ENCODE measurements around the gene MS4A10. TPM values are rescaled to one million over a fixed set of nuclear protein-coding genes. Genes with fewer than 3 reads are reported as not detected.

MS4A10 gene
- polyA plus RNA-seq, 1 donor from 2014 or later = not detected

DNA sequence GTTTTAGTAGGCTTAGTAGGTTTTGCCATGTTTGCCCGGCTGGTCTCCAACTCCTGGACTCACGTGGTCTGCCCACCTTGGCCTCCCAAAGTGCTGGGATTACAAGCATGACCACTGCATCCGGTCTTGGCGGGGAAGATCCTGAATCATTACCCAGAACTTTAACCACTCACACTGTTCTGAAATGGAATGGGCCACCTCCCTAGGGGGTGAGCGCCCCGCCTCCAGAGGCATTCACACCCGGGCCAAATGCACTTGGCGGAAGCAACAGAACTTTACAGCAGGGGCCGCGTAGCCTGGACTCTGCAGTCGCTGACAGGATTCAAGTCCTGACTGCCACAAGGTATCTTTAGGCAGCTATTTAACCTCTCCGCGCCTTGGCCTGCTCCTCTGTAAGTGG is 62.1 kb downstream of the MS4A10 start:
- Histone ChIP-seq H3K9ac (ENCODE audit: low read length) (no peak overlapping the region), H3F3A (ENCODE audit: insufficient read depth, low read length, poor library complexity, severe bottlenecking) (no peaks in the 10 kb centered on the region), H3K27me3 (ENCODE audit: insufficient read depth, low read depth, low read length) (no peaks in the 10 kb centered on the region), H2AFZ (ENCODE audit: low read depth, low read length) (no peak overlapping the region), H3K4me2 (ENCODE audit: low read length) (no peak overlapping the region), H3K4me3 (ENCODE audit: low read length) (no peak overlapping the region), H4K20me1 (ENCODE audit: insufficient read depth) (no peaks in the 10 kb centered on the region), H3K79me2 (replicated peaks; ENCODE audit: insufficient read depth, low read length) (peaks cover 3% of the 10 kb centered on the region), H3K27ac (ENCODE audit: low read length) (no peak overlapping the region), H3K36me3 (ENCODE audit: insufficient read depth, low read length) (no peaks in the 10 kb centered on the region), H3K9me2 (ENCODE audit: insufficient read depth, low read length) (no peaks in the 10 kb centered on the region), H3K9me3 (ENCODE audit: low read length) (no peaks in the 10 kb centered on the region)
- TF ChIP-seq EP300 (conservative IDR thresholded peaks at IDR 0.05; ENCODE audit: poor library complexity, severe bottlenecking) = no peak
- TF ChIP-seq SMC3 (conservative IDR thresholded peaks at IDR 0.05; ENCODE audit: poor library complexity) = no peak
- no peak for TF ChIP-seq RAD21 (conservative IDR thresholded peaks at IDR 0.05)
- TF ChIP-seq POLR2AphosphoS5 (IDR thresholded peaks at IDR 0.05) = no peak
- TF ChIP-seq EZH2 (IDR thresholded peaks at IDR 0.05; ENCODE audit: borderline replicate concordance, insufficient read depth, low read length, poor library complexity, severe bottlenecking) = no peak
- no peak for TF ChIP-seq TAF1 (IDR thresholded peaks at IDR 0.05; ENCODE audit: low read depth)
- TF ChIP-seq, protein P1, sequence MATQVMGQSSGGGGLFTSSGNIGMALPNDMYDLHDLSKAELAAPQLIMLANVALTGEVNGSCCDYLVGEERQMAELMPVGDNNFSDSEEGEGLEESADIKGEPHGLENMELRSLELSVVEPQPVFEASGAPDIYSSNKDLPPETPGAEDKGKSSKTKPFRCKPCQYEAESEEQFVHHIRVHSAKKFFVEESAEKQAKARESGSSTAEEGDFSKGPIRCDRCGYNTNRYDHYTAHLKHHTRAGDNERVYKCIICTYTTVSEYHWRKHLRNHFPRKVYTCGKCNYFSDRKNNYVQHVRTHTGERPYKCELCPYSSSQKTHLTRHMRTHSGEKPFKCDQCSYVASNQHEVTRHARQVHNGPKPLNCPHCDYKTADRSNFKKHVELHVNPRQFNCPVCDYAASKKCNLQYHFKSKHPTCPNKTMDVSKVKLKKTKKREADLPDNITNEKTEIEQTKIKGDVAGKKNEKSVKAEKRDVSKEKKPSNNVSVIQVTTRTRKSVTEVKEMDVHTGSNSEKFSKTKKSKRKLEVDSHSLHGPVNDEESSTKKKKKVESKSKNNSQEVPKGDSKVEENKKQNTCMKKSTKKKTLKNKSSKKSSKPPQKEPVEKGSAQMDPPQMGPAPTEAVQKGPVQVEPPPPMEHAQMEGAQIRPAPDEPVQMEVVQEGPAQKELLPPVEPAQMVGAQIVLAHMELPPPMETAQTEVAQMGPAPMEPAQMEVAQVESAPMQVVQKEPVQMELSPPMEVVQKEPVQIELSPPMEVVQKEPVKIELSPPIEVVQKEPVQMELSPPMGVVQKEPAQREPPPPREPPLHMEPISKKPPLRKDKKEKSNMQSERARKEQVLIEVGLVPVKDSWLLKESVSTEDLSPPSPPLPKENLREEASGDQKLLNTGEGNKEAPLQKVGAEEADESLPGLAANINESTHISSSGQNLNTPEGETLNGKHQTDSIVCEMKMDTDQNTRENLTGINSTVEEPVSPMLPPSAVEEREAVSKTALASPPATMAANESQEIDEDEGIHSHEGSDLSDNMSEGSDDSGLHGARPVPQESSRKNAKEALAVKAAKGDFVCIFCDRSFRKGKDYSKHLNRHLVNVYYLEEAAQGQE (IDR thresholded peaks at IDR 0.05; ENCODE audit: borderline replicate concordance) = no peak
- TF ChIP-seq MXI1 (conservative IDR thresholded peaks at IDR 0.05; ENCODE audit: poor library complexity, severe bottlenecking) = no peak
- TF ChIP-seq, protein P2, sequence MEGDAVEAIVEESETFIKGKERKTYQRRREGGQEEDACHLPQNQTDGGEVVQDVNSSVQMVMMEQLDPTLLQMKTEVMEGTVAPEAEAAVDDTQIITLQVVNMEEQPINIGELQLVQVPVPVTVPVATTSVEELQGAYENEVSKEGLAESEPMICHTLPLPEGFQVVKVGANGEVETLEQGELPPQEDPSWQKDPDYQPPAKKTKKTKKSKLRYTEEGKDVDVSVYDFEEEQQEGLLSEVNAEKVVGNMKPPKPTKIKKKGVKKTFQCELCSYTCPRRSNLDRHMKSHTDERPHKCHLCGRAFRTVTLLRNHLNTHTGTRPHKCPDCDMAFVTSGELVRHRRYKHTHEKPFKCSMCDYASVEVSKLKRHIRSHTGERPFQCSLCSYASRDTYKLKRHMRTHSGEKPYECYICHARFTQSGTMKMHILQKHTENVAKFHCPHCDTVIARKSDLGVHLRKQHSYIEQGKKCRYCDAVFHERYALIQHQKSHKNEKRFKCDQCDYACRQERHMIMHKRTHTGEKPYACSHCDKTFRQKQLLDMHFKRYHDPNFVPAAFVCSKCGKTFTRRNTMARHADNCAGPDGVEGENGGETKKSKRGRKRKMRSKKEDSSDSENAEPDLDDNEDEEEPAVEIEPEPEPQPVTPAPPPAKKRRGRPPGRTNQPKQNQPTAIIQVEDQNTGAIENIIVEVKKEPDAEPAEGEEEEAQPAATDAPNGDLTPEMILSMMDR (IDR thresholded peaks at IDR 0.05; ENCODE audit: poor library complexity, severe bottlenecking) = no peak

DNA sequence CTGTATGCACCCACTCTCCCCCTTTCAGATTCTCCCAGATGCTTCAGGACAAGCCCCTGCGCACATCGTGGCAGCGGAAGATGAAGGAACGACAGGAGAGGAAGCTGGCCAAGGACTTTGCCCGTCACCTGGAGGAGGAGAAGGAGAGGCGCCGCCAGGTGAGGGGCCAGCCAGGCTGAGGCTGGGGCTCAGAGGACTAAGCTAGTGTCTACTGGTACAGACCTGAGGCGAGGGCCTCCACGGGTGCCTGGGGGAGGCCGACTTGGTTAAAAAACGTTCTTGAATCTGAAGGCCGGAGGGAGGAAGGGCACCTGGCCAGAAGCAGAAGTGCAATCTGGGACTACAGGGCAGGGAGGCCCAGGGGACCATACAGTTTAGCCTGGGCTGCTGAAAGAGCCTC is 62.8 kb downstream of the MS4A10 start:
- no peak overlapping the region for H3K9ac ChIP-seq (ENCODE audit: low read length)
- no peaks in the 10 kb centered on the region for H3K27me3 ChIP-seq (ENCODE audit: insufficient read depth, low read depth, low read length)
- no peaks in the 10 kb centered on the region for H4K20me1 ChIP-seq (ENCODE audit: insufficient read depth)
- no peak overlapping the region for H2AFZ ChIP-seq (ENCODE audit: low read depth, low read length)
- no peaks in the 10 kb centered on the region for H3K9me2 ChIP-seq (ENCODE audit: insufficient read depth, low read length)
- no peaks in the 10 kb centered on the region for H3K9me3 ChIP-seq (ENCODE audit: low read length)
- H3K27ac ChIP-seq (ENCODE audit: low read length) = no peak overlapping the region
- H3K4me3 ChIP-seq (ENCODE audit: low read length) = no peak overlapping the region
- no peak overlapping the region for H3K4me2 ChIP-seq (ENCODE audit: low read length)
- no peaks in the 10 kb centered on the region for H3F3A ChIP-seq (ENCODE audit: insufficient read depth, low read length, poor library complexity, severe bottlenecking)
- H3K79me2 ChIP-seq (replicated peaks; ENCODE audit: insufficient read depth, low read length) = peaks cover 1% of the 10 kb centered on the region
- TF ChIP-seq, protein P1 (IDR thresholded peaks at IDR 0.05; ENCODE audit: borderline replicate concordance) = no peak
- TF ChIP-seq EP300 (conservative IDR thresholded peaks at IDR 0.05; ENCODE audit: poor library complexity, severe bottlenecking) (no peak), RAD21 (conservative IDR thresholded peaks at IDR 0.05) (no peak), EZH2 (IDR thresholded peaks at IDR 0.05; ENCODE audit: borderline replicate concordance, insufficient read depth, low read length, poor library complexity, severe bottlenecking) (no peak), MXI1 (conservative IDR thresholded peaks at IDR 0.05; ENCODE audit: poor library complexity, severe bottlenecking) (no peak), TAF1 (IDR thresholded peaks at IDR 0.05; ENCODE audit: low read depth) (no peak), SMC3 (conservative IDR thresholded peaks at IDR 0.05; ENCODE audit: poor library complexity) (no peak), POLR2AphosphoS5 (IDR thresholded peaks at IDR 0.05) (no peak)
- TF ChIP-seq, protein P2 (IDR thresholded peaks at IDR 0.05; ENCODE audit: poor library complexity, severe bottlenecking) = no peak
- H3K36me3 ChIP-seq (ENCODE audit: insufficient read depth, low read length) = no peaks in the 10 kb centered on the region

Data from neural cell (in vitro differentiated cells).